GM21447 (cell line): ENCODE measurements around the gene IL1RN.
A peak's percentile ranks its signal among the peaks of the same experiment; 100 is the strongest.

Experiments used
- ATAC-seq: cut with Tn5 transposase; IDR thresholded peaks from one replicate; pipeline ENCODE4 v1.9.1; 2021; ENCODE audit not compliant: unreplicated experiment

The IL1RN gene

GRCh38 chr2:113171334-113172075, 44.1 kb downstream of the IL1RN start:
- no peak for ATAC-seq

- ATAC-seq = no peak
Observed at GRCh38 chr2:113172721-113173541, 45.5 kb downstream of the IL1RN start.

- peak; percentile 76 for ATAC-seq
Observed at GRCh38 chr2:113173542-113174375, 46.4 kb downstream of the IL1RN start, which contains the start of gene PSD4. TSS of gene PSD4 (plus strand) at chr2:113173971. CDS start at chr2:113182457, 8,486 bp downstream.

- no peak for ATAC-seq
Observed at GRCh38 chr2:113174376-113174750, 47.0 kb downstream of the IL1RN start.

GRCh38 chr2:113175042-113175628, 47.7 kb downstream of the IL1RN start:
- peak; percentile 66 for ATAC-seq

- ATAC-seq = no peak
Observed at GRCh38 chr2:113175736-113176695, 48.6 kb downstream of the IL1RN start.

GRCh38 chr2:113176696-113177355, 49.4 kb downstream of the IL1RN start:
- ATAC-seq = no peak

- ATAC-seq = no peak
Observed at GRCh38 chr2:113178069-113178746, 50.8 kb downstream of the IL1RN start.

- no peak for ATAC-seq
Observed at GRCh38 chr2:113178891-113179290, 51.5 kb downstream of the IL1RN start.

GRCh38 chr2:113179446-113180045, 52.1 kb downstream of the IL1RN start:
- ATAC-seq = no peak

- ATAC-seq = no peak
Observed at GRCh38 chr2:113180131-113180946, 52.9 kb downstream of the IL1RN start.

- ATAC-seq = no peak
Observed at GRCh38 chr2:113181258-113182051, 54.1 kb downstream of the IL1RN start.

GRCh38 chr2:113182471-113183260, 55.3 kb downstream of the IL1RN start:
- ATAC-seq = no peak

- ATAC-seq = no peak
Observed at GRCh38 chr2:113183264-113183663, 55.9 kb downstream of the IL1RN start.
